GM23338 (cell line): ENCODE data around the gene SSTR3. TPM values are rescaled to one million over a fixed set of nuclear protein-coding genes. Genes with fewer than 3 reads are reported as not detected.

Source experiments
- ATAC-seq: fragments of 200-7000 bp; cut with Tn5 transposase; 3 replicates; pipeline ENCODE4 v1.9.1; 2020
- DNase-seq: peaks from one replicate; pipeline ENCODE4 v3.0.0-alpha.2; 2015; ENCODE audit warnings: low spot score
- H2AFZ ChIP-seq: fragments of 200-600 bp; sonication (generic); 2 replicates; pipeline ENCODE4 v1.8.0; 2016; ENCODE audit warnings: antibody characterized with exemption, mild to moderate bottlenecking, moderate library complexity
- H3F3A ChIP-seq: fragments of 200-600 bp; sonication (generic); replicated peaks from 2 replicates; pipeline ENCODE4 v1.8.0; 2017; ENCODE audit warnings: antibody characterized with exemption, mixed run types, low read depth
- H3K27ac ChIP-seq: fragments of 200-600 bp; sonication (generic); 2 replicates; pipeline ENCODE4 v1.6.1; 2016; ENCODE audit warnings: low read depth
- H3K27me3 ChIP-seq: fragments of 200-600 bp; sonication (generic); 2 replicates; pipeline ENCODE4 v1.8.0; 2016; ENCODE audit warnings: mild to moderate bottlenecking, mixed run types, moderate library complexity; ENCODE audit not compliant: insufficient read depth
- H3K36me3 ChIP-seq: fragments of 200-600 bp; sonication (generic); 2 replicates; pipeline ENCODE4 v1.8.0; 2016; ENCODE audit warnings: mild to moderate bottlenecking; ENCODE audit not compliant: insufficient read depth
- H3K4me1 ChIP-seq: fragments of 200-600 bp; sonication (generic); 2 replicates; pipeline ENCODE4 v1.8.0; 2016; ENCODE audit warnings: mild to moderate bottlenecking, moderate library complexity; ENCODE audit not compliant: insufficient read depth
- H3K4me2 ChIP-seq: fragments of 200-600 bp; sonication (generic); 2 replicates; pipeline ENCODE4 v1.7.1; 2017; ENCODE audit warnings: mixed run types
- H3K4me3 ChIP-seq: fragments of 200-600 bp; sonication (generic); 2 replicates; pipeline ENCODE4 v1.6.1; 2016; ENCODE audit warnings: mixed run types
- H3K79me2 ChIP-seq: fragments of 200-600 bp; sonication (generic); replicated peaks from 2 replicates; pipeline ENCODE4 v1.8.0; 2017; ENCODE audit warnings: mild to moderate bottlenecking; ENCODE audit not compliant: insufficient read depth
- H3K9me2 ChIP-seq: fragments of 200-600 bp; sonication (generic); 2 replicates; pipeline ENCODE4 v1.8.0; 2017; ENCODE audit not compliant: insufficient read depth
- H4K20me1 ChIP-seq: fragments of 200-600 bp; sonication (generic); replicated peaks from 2 replicates; pipeline ENCODE4 v1.8.0; 2017; ENCODE audit warnings: mild to moderate bottlenecking; ENCODE audit not compliant: insufficient read depth
- H3K27ac Mint-ChIP-seq: 2 replicates; pipeline ENCODE4 v1.8.0; 2020; ENCODE audit warnings: inconsistent platforms, mild to moderate bottlenecking, moderate library complexity, mixed read lengths
- H3K27me3 Mint-ChIP-seq: 3 replicates; pipeline ENCODE4 v1.8.0; 2022; ENCODE audit warnings: low read depth, mild to moderate bottlenecking, moderate library complexity, mixed read lengths, inconsistent platforms; ENCODE audit not compliant: insufficient read depth, poor library complexity
- H3K36me3 Mint-ChIP-seq: 3 replicates; pipeline ENCODE4 v1.8.0; 2021; ENCODE audit warnings: low read depth, mild to moderate bottlenecking, inconsistent platforms, moderate library complexity, mixed read lengths
- H3K4me1 Mint-ChIP-seq: 3 replicates; pipeline ENCODE4 v1.8.0; 2020; ENCODE audit warnings: mild to moderate bottlenecking, inconsistent platforms, mixed read lengths
- H3K4me3 Mint-ChIP-seq: 3 replicates; pipeline ENCODE4 v1.8.0; 2021; ENCODE audit warnings: moderate library complexity, mild to moderate bottlenecking, inconsistent platforms, mixed read lengths
- H3K9me3 Mint-ChIP-seq: 3 replicates; pipeline ENCODE4 v1.8.0; 2020; ENCODE audit warnings: moderate library complexity, mild to moderate bottlenecking, inconsistent platforms, mixed read lengths
- CREB1 ChIP-seq: fragments of 250-450 bp; sonication (Bioruptor Pico); IDR thresholded peaks from 2 replicates; pipeline ENCODE4 v1.5.0; 2020; ENCODE audit warnings: low read depth, mild to moderate bottlenecking, moderate library complexity
- CTCF ChIP-seq, 2 experiments: fragments of 200-600 bp in 1 of 2; sonication (generic) in 1 of 2; conservative IDR thresholded peaks; 2 replicates each; pipeline versions ENCODE4 v1.5.1 to v1.6.1; 2016 to 2017; ENCODE audit warnings: antibody characterized with exemption in 2 of 2, low read depth in 2 of 2, mild to moderate bottlenecking in 2 of 2, moderate library complexity in 1 of 2
- EZH2 ChIP-seq: fragments of 200-600 bp; sonication (generic); IDR thresholded peaks from one replicate; pipeline ENCODE4 v1.8.0; 2017; ENCODE audit warnings: antibody characterized with exemption, mild to moderate bottlenecking, low read depth; ENCODE audit not compliant: unreplicated experiment
- EZH2phosphoT487 ChIP-seq: fragments of 200-600 bp; sonication (generic); IDR thresholded peaks from one replicate; pipeline ENCODE4 v1.8.1; 2018; ENCODE audit warnings: antibody characterized with exemption; ENCODE audit not compliant: unreplicated experiment
- JUNB ChIP-seq: IDR thresholded peaks from one replicate; pipeline ENCODE4 v1.6.1; 2016; ENCODE audit warnings: antibody characterized with exemption; ENCODE audit not compliant: unreplicated experiment
- NANOG ChIP-seq: IDR thresholded peaks from 2 replicates; pipeline ENCODE4 v1.6.1; 2016; ENCODE audit warnings: antibody characterized with exemption, borderline replicate concordance
- POLR2AphosphoS5 ChIP-seq: IDR thresholded peaks from 2 replicates; pipeline ENCODE4 v1.6.1; 2016; ENCODE audit warnings: antibody characterized with exemption, low read depth
- REST ChIP-seq: IDR thresholded peaks from one replicate; pipeline ENCODE4 v1.6.1; 2018; ENCODE audit warnings: antibody characterized with exemption; ENCODE audit not compliant: unreplicated experiment
- STAT1 ChIP-seq: IDR thresholded peaks from one replicate; pipeline ENCODE4 v1.6.1; 2016; ENCODE audit warnings: antibody characterized with exemption; ENCODE audit not compliant: unreplicated experiment
- ZNF114 ChIP-seq: fragments of 250-450 bp; sonication (Bioruptor Pico); IDR thresholded peaks from 2 replicates; pipeline ENCODE4 v1.5.0; 2020; ENCODE audit warnings: mild to moderate bottlenecking, moderate library complexity
- ZNF331 ChIP-seq: fragments of 250-450 bp; sonication (Bioruptor Pico); IDR thresholded peaks from 2 replicates; pipeline ENCODE4 v1.5.0; 2020; ENCODE audit warnings: low read depth, mild to moderate bottlenecking, moderate library complexity
- polyA plus RNA-seq: library from polyadenylated mRNA; unstranded; fragments of >200 nt; fragmentation: Nextera tagmentation; extraction: Ambion mirVana; gene quantifications from 2 replicates; pipeline ENCODE4 v1.2.1, GENCODE V29; 2016
- total RNA-seq: library from RNA; depleted of rRNA; stranded (reverse); fragments of >200 nt; shearing (Covaris generic); gene quantifications from 2 replicates; pipeline ENCODE4 v1.2.3, GENCODE V29; 2014
- TF ChIP-seq, protein P1 (sequence below): fragments of 250-450 bp; sonication (Bioruptor Pico); IDR thresholded peaks from 2 replicates; pipeline ENCODE4 v1.5.0; 2020; ENCODE audit warnings: mild to moderate bottlenecking, moderate library complexity
- TF ChIP-seq, protein P2 (sequence below): IDR thresholded peaks from 2 replicates; pipeline ENCODE4 v1.6.1; 2016; ENCODE audit warnings: antibody characterized with exemption

The SSTR3 gene
- total and polyA plus RNA-seq, 2 experiments from 2014 or later = 0.66 TPM; not detected in 1

DNA sequence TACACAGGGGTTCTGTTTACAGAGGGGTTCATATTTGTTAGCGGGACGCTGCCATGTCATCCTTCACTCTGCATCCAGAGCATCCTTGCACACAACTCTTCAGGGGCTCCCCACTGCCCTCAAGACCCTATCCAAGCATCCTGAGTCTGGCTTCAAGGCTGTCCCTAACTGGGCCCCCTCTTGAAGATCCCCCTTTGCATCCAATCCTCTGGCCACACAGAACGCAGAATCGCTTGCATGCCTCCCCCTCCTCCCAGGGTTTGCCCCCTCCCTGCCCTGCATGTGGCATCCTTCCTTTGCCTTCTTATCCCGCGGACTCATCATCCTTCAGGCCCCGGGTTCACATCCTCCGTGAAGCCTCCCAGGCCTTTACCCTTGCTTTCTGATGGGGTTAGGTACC is 42.9 kb downstream of the SSTR3 start:
- H3K9me2 ChIP-seq = no peaks in the 10 kb centered on the region
- TF ChIP-seq JUNB (no peak), NANOG (no peak), ZNF114 (CRISPR knock-in tag) (no peak), CREB1 (no peak), CTCF (conservative IDR thresholded peaks at IDR 0.05; ENCODE audit: low read depth in 2 of 2) (no peak), REST (no peak), ZNF331 (CRISPR knock-in tag) (no peak), POLR2AphosphoS5 (no peak), EZH2phosphoT487 (no peak), EZH2 (no peak), STAT1 (no peak)
- TF ChIP-seq, protein P1, sequence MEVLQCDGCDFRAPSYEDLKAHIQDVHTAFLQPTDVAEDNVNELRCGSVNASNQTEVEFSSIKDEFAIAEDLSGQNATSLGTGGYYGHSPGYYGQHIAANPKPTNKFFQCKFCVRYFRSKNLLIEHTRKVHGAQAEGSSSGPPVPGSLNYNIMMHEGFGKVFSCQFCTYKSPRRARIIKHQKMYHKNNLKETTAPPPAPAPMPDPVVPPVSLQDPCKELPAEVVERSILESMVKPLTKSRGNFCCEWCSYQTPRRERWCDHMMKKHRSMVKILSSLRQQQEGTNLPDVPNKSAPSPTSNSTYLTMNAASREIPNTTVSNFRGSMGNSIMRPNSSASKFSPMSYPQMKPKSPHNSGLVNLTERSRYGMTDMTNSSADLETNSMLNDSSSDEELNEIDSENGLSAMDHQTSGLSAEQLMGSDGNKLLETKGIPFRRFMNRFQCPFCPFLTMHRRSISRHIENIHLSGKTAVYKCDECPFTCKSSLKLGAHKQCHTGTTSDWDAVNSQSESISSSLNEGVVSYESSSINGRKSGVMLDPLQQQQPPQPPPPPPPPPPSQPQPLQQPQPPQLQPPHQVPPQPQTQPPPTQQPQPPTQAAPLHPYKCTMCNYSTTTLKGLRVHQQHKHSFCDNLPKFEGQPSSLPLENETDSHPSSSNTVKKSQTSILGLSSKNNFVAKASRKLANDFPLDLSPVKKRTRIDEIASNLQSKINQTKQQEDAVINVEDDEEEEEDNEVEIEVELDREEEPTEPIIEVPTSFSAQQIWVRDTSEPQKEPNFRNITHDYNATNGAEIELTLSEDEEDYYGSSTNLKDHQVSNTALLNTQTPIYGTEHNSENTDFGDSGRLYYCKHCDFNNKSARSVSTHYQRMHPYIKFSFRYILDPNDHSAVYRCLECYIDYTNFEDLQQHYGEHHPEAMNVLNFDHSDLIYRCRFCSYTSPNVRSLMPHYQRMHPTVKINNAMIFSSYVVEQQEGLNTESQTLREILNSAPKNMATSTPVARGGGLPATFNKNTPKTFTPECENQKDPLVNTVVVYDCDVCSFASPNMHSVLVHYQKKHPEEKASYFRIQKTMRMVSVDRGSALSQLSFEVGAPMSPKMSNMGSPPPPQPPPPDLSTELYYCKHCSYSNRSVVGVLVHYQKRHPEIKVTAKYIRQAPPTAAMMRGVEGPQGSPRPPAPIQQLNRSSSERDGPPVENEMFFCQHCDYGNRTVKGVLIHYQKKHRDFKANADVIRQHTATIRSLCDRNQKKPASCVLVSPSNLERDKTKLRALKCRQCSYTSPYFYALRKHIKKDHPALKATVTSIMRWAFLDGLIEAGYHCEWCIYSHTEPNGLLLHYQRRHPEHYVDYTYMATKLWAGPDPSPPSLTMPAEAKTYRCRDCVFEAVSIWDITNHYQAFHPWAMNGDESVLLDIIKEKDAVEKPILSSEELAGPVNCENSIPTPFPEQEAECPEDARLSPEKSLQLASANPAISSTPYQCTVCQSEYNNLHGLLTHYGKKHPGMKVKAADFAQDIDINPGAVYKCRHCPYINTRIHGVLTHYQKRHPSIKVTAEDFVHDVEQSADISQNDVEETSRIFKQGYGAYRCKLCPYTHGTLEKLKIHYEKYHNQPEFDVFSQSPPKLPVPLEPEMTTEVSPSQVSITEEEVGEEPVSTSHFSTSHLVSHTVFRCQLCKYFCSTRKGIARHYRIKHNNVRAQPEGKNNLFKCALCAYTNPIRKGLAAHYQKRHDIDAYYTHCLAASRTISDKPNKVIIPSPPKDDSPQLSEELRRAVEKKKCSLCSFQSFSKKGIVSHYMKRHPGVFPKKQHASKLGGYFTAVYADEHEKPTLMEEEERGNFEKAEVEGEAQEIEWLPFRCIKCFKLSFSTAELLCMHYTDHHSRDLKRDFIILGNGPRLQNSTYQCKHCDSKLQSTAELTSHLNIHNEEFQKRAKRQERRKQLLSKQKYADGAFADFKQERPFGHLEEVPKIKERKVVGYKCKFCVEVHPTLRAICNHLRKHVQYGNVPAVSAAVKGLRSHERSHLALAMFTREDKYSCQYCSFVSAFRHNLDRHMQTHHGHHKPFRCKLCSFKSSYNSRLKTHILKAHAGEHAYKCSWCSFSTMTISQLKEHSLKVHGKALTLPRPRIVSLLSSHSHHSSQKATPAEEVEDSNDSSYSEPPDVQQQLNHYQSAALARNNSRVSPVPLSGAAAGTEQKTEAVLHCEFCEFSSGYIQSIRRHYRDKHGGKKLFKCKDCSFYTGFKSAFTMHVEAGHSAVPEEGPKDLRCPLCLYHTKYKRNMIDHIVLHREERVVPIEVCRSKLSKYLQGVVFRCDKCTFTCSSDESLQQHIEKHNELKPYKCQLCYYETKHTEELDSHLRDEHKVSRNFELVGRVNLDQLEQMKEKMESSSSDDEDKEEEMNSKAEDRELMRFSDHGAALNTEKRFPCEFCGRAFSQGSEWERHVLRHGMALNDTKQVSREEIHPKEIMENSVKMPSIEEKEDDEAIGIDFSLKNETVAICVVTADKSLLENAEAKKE (CRISPR knock-in tag) = no peak
- TF ChIP-seq, protein P2, sequence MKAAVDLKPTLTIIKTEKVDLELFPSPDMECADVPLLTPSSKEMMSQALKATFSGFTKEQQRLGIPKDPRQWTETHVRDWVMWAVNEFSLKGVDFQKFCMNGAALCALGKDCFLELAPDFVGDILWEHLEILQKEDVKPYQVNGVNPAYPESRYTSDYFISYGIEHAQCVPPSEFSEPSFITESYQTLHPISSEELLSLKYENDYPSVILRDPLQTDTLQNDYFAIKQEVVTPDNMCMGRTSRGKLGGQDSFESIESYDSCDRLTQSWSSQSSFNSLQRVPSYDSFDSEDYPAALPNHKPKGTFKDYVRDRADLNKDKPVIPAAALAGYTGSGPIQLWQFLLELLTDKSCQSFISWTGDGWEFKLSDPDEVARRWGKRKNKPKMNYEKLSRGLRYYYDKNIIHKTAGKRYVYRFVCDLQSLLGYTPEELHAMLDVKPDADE = no peak
- no peak for ATAC-seq
- no peak for DNase-seq
- no peaks in the 10 kb centered on the region for H4K20me1 ChIP-seq
- H3K4me1 ChIP-seq = peaks cover 15% of the 10 kb centered on the region
- H3F3A ChIP-seq = no peaks in the 10 kb centered on the region
- no peaks in the 10 kb centered on the region for H3K9me3 Mint-ChIP-seq
- no peaks in the 10 kb centered on the region for H3K79me2 ChIP-seq
- no peak overlapping the region for H2AFZ ChIP-seq
- H3K27ac Mint-ChIP-seq = no peak overlapping the region
- peaks cover 27% of the 10 kb centered on the region for H3K4me1 Mint-ChIP-seq
- no peaks in the 10 kb centered on the region for H3K36me3 Mint-ChIP-seq
- no peaks in the 10 kb centered on the region for H3K27me3 ChIP-seq
- H3K36me3 ChIP-seq = no peaks in the 10 kb centered on the region
- no peak overlapping the region for H3K4me2 ChIP-seq
- no peak overlapping the region for H3K27ac ChIP-seq
- H3K27me3 Mint-ChIP-seq = peaks cover 13% of the 10 kb centered on the region
- no peak overlapping the region for H3K4me3 ChIP-seq
- H3K4me3 Mint-ChIP-seq = no peak overlapping the region
